ENCODE results near the gene NYAP1.

Gene NYAP1

DNA sequence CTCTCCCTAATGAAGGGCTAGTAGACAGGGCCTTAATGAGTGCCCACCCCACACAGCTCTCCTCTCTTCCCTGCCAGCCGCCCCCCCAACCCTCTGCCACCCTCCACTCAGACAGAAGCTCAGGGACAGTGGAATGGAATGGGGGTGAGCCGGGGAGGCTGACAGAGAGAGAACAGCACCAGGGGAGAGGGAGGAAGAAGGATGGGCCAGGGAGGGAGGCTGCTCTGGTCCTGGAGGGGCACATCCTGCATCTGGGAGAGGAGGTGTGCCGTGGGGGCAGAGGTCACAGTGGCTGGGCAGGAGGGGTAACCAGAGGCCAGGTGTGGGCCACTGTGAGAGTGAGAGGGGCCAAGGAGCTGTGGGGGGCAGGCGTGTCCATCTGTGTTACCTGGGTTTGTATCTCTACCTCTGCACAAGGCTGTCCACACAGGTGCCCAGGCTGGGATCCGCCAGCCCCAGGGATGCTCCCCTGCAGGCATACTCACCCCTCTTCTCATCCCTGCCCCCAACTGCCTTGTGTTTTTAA is 2.4 kb downstream of the NYAP1 start:
- H3K4me3 ChIP-seq (replicated peaks; ENCODE audit: low read depth, low read length): no peak overlapping the region
- TF ChIP-seq CTCF (IDR thresholded peaks at IDR 0.05; ENCODE audit: low read length, missing control alignments): no peak
- no peak for DNase-seq (ENCODE audit: low read depth)

DNA sequence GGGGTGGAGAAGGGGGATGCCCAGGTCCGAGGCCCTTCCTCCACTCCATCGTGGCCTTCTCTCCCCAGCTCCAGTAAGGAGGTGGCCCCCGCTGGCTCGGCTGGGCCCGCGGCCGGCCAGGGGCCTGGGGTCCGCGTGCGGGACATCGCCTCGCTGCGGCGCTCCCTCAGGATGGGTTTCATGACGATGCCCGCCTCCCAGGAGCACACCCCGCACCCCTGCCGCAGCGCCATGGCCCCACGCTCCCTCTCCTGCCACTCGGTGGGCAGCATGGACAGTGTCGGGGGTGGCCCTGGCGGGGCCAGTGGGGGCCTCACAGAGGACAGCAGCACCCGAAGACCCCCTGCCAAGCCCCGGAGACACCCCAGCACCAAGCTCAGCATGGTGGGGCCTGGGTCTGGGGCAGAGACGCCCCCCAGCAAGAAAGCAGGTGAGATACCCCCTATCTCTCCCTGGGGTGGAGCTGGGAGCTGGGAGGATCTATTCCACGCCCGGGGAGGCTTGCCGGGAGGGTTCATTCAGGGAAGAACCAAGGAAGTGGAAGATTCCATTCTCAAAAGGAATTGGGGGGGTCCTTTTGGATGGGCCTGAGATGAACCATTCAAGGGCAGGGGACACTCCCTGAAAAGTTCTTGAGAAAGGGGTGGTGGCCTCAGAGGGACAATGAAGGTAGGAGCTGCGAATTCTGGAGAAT is 3.2 kb downstream of the NYAP1 start:
- TF ChIP-seq CTCF (IDR thresholded peaks at IDR 0.05; ENCODE audit: low read length, missing control alignments): no peak
- no peak for DNase-seq (ENCODE audit: low read depth)
- H3K4me3 ChIP-seq (replicated peaks; ENCODE audit: low read depth, low read length): no peak overlapping the region

DNA sequence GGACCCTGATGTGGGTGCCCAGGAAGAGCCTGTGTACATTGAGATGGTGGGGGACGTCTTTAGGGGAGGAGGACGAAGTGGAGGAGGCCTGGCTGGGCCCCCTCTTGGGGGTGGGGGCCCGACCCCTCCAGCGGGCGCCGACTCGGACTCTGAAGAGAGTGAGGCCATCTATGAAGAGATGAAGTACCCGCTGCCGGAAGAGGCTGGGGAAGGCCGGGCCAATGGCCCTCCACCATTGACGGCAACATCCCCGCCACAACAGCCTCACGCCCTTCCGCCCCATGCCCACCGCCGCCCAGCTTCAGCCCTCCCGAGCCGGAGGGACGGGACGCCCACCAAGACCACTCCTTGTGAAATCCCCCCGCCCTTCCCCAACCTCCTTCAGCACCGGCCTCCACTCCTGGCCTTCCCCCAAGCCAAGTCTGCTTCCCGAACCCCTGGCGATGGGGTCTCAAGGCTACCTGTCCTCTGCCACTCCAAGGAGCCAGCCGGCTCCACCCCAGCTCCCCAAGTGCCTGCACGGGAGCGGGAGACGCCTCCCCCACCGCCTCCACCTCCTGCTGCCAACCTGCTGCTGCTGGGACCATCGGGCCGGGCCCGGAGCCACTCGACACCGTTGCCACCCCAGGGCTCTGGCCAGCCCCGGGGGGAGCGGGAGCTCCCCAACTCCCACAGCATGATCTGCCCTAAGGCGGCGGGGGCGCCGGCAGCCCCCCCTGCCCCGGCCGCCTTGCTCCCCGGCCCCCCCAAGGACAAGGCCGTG is 4.8 kb downstream of the NYAP1 start:
- no peak overlapping the region for H3K4me3 ChIP-seq (replicated peaks; ENCODE audit: low read depth, low read length)
- no peak for DNase-seq (ENCODE audit: low read depth)
- no peak for TF ChIP-seq CTCF (IDR thresholded peaks at IDR 0.05; ENCODE audit: low read length, missing control alignments)

- DNase-seq (ENCODE audit: low read depth): no peak
- H3K4me3 ChIP-seq (replicated peaks; ENCODE audit: low read depth, low read length): no peak overlapping the region
- TF ChIP-seq CTCF (IDR thresholded peaks at IDR 0.05; ENCODE audit: low read length, missing control alignments): no peak
Measured at GRCh38 chr7:100489121-100489520, 5.4 kb downstream of the NYAP1 start.

DNA sequence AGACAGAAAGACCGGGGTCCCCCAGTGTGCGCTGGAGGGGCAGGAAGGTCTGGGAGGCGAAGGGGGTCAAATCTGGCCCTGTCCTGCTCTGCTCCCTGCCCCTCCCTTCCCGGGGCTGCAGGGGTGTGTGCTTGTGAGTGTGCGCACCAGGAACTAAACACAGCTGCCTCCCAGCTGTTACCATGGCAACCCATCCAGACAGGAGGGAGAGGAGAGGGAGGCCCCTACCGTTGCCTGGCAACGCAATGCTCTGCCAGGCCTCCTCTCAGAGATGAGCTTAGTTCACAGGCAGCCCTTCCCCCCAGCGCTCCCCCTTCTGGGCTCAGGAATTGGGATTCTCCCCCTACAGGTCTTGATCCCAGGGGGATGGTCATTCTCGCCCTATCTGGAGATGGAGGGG is 6.1 kb downstream of the NYAP1 start:
- no peak for TF ChIP-seq CTCF (IDR thresholded peaks at IDR 0.05; ENCODE audit: low read length, missing control alignments)
- H3K4me3 ChIP-seq (replicated peaks; ENCODE audit: low read depth, low read length): no peak overlapping the region
- peak; percentile 90 for DNase-seq (ENCODE audit: low read depth)

DNA sequence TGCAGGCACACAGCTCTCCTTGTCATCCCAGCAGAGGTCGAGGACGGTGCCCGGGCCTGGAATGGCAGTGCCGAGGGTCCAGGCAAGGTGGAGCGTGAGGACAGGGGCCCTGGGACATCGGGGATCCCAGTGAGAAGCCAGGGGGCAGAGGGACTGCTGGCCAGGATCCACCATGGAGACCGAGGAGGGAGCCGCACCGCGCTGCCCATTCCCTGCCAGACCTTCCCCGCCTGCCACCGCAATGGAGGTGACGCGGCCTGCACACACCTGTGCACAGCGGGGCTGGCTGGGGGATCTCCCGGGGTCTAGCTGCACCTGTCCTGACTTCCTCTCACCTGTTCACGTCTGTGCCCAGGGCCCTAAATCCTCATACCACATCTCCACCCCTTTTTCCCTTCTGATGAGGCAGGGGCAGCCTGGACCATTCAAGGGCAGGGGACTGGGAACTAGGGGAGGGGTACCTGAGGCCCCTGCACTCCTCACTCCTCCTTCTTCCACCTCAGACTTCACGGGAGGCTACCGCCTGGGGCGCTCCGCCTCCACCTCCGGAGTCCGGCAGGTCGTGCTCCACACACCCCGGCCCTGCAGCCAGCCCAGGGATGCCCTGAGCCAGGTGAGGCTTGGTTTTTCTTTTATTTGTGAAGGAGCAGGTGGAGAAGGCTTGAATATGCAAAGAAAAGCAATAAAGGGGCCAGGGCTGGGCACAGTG is 6.9 kb downstream of the NYAP1 start:
- no peak overlapping the region for H3K4me3 ChIP-seq (replicated peaks; ENCODE audit: low read depth, low read length)
- DNase-seq (ENCODE audit: low read depth): no peak
- no peak for TF ChIP-seq CTCF (IDR thresholded peaks at IDR 0.05; ENCODE audit: low read length, missing control alignments)

Data from fibroblast of pulmonary artery (primary cell).